GM21576 (cell line): Measurements from ENCODE around the gene LGALS12.
A peak's percentile ranks its signal among the peaks of the same experiment; 100 is the strongest.

ENCODE experiments used
- ATAC-seq: cut with Tn5 transposase; IDR thresholded peaks from one replicate; pipeline ENCODE4 v1.9.1; 2021; ENCODE audit warnings: mild to moderate bottlenecking, moderate library complexity; ENCODE audit not compliant: unreplicated experiment

Gene LGALS12

GRCh38 chr11:63558459-63559157, 52.7 kb downstream of the LGALS12 start:
- ATAC-seq: no peak

DNA sequence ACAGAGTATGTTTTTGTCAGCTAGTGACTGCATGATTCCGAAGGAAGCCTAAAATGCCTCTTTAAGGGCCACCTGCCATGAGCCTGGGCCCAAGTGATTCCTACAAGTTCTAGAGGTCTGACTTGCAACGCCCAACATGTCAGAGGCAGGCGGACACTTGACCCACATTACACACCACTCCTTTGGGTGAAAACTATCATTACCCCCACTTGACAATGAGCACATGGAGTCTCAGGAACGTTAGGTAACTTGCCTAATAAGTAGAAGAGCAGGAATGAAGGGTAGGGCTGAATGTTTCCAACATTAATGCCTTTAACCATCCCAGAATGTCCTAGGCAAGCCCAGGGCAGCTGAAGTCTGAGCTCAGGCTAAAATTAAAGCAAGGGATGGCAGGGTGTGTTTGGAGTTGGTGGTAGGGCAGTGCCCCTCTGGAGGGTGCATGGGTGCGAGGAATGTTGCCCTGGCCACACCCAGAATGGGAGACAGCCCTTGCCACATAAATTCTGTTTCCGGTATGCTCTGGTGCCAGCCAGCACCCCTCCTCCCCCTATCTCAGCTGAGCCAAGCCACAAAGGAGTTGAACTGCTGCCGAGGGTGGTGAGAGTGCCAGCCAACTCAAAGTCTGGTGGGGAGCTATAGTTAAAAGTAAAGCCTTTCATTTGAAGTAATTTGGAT, 54.8 kb downstream of the LGALS12 start:
- no peak for ATAC-seq

- no peak for ATAC-seq
Observed at GRCh38 chr11:63563201-63564055, 57.5 kb downstream of the LGALS12 start, which contains the start of gene PLAAT2. Gene PLAAT2, minus strand, starts transcription at chr11:63563379. Its CDS starts 55 bp downstream, at chr11:63563324.

GRCh38 chr11:63564056-63564774, 58.3 kb downstream of the LGALS12 start:
- ATAC-seq: peak; percentile 57

DNA sequence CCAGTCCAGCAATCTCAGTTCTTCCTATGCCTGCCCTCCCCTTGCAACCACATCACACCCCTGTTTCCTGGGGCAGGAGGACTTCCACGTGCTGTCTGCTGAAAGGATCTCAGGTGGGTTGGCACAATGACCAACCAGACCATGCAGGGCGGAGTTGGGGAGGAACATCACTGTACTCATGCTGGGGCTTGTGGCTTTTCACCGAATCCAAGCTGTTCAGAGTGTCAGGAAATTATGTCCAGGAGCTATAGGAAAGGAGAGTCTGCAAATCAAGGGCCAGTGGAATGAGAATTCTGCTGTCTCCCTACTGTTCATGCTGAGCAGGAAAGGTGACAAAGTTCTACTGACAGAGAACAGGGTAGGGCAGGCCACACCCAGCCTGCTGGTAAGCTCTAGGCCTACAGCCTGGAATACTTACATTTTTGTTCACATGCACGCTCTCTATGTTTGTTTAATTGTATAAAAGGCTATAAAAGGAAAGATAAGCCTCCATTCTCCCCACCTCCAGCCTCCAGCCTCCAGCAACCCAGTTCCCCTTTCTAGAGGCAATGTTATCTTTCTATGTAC, 59.0 kb downstream of the LGALS12 start:
- no peak for ATAC-seq
